GM23248 (cell line): ENCODE data around the gene TMEM178B. TPM values are rescaled to one million over a fixed set of nuclear protein-coding genes. Genes with fewer than 3 reads are reported as not detected.

Experiments used
- DNase-seq: peaks from one replicate; pipeline ENCODE4 v3.0.0-alpha.2; 2015
- H2AFZ ChIP-seq: fragments of 200-600 bp; sonication (generic); 2 replicates; pipeline ENCODE4 v1.6.1; 2016; ENCODE audit warnings: antibody characterized with exemption
- H3F3A ChIP-seq: fragments of 200-600 bp; sonication (generic); 2 replicates; pipeline ENCODE4 v1.6.1; 2016; ENCODE audit warnings: mild to moderate bottlenecking, antibody characterized with exemption, mixed run types; ENCODE audit not compliant: insufficient read depth
- H3K27ac ChIP-seq: fragments of 200-600 bp; sonication (generic); 2 replicates; pipeline ENCODE4 v1.5.1; 2016; ENCODE audit warnings: mild to moderate bottlenecking
- H3K27me3 ChIP-seq: fragments of 200-600 bp; sonication (generic); replicated peaks from 2 replicates; pipeline ENCODE4 v1.6.1; 2016; ENCODE audit warnings: mild to moderate bottlenecking; ENCODE audit not compliant: insufficient read depth
- H3K36me3 ChIP-seq: fragments of 200-600 bp; sonication (generic); 2 replicates; pipeline ENCODE4 v1.6.1; 2016; ENCODE audit warnings: low read depth, mild to moderate bottlenecking
- H3K4me1 ChIP-seq: fragments of 200-600 bp; sonication (generic); 2 replicates; pipeline ENCODE4 v1.6.1; 2016; ENCODE audit warnings: mild to moderate bottlenecking; ENCODE audit not compliant: insufficient read depth
- H3K4me2 ChIP-seq: fragments of 200-600 bp; sonication (generic); one replicate; pipeline ENCODE4 v1.6.1; 2016; ENCODE audit warnings: mild to moderate bottlenecking; ENCODE audit not compliant: unreplicated experiment
- H3K4me3 ChIP-seq: fragments of 200-600 bp; sonication (generic); 2 replicates; pipeline ENCODE4 v1.5.1; 2016; ENCODE audit warnings: mild to moderate bottlenecking
- H3K79me2 ChIP-seq: fragments of 200-600 bp; sonication (generic); 2 replicates; pipeline ENCODE4 v1.6.1; 2016; ENCODE audit warnings: mild to moderate bottlenecking; ENCODE audit not compliant: insufficient read depth
- H3K9ac ChIP-seq: fragments of 200-600 bp; sonication (generic); 2 replicates; pipeline ENCODE4 v1.6.1; 2016; ENCODE audit warnings: mild to moderate bottlenecking
- H3K9me2 ChIP-seq: fragments of 200-600 bp; sonication (generic); 2 replicates; pipeline ENCODE4 v1.6.1; 2016; ENCODE audit warnings: mixed run types, mild to moderate bottlenecking, moderate library complexity; ENCODE audit not compliant: insufficient read depth
- H3K9me3 ChIP-seq: fragments of 200-600 bp; sonication (generic); one replicate; pipeline ENCODE4 v1.6.1; 2017; ENCODE audit warnings: low read depth
- H4K20me1 ChIP-seq: fragments of 200-600 bp; sonication (generic); 2 replicates; pipeline ENCODE4 v1.6.0; 2016; ENCODE audit not compliant: insufficient read depth
- EZH2 ChIP-seq: fragments of 200-600 bp; sonication (generic); IDR thresholded peaks from 2 replicates; pipeline ENCODE4 v1.6.1; 2018; ENCODE audit warnings: antibody characterized with exemption, mild to moderate bottlenecking; ENCODE audit not compliant: insufficient read depth, poor library complexity, severe bottlenecking
- EZH2phosphoT487 ChIP-seq: fragments of 200-600 bp; sonication (generic); IDR thresholded peaks from 2 replicates; pipeline ENCODE4 v1.6.1; 2018; ENCODE audit warnings: antibody characterized with exemption, moderate library complexity, mild to moderate bottlenecking, low read depth; ENCODE audit not compliant: insufficient read depth
- WGBS, 2 experiments: methylation state at CpG; one replicate each; pipeline ENCODE4 v1.1.6; 2015 to 2017; ENCODE audit warnings: low lambda C conversion rate in 2 of 2, low coverage in 1 of 2; ENCODE audit errors: missing lambda C conversion rate in 2 of 2; 5-methylcytosine and 5-hydroxymethylcytosine counted together
- in situ Hi-C: fragments of 300-500 bp; cut with MboI; formaldehyde crosslinking; loops from 2 replicates; pipeline ENCODE4 v1.15.0; 2020
- polyA plus RNA-seq: library from polyadenylated mRNA; unstranded; fragments of >200 nt; fragmentation: Nextera tagmentation; extraction: Ambion mirVana; gene quantifications from 2 replicates; pipeline ENCODE4 v1.2.1, GENCODE V29; 2016
- total RNA-seq: library from RNA; depleted of rRNA; stranded (reverse); fragments of >200 nt; shearing (Covaris generic); gene quantifications from 2 replicates; pipeline ENCODE4 v1.2.3, GENCODE V29; 2014

The TMEM178B gene
- total and polyA plus RNA-seq, 2 experiments from 2014 or later, result 0.05 to 0.22 TPM

DNA sequence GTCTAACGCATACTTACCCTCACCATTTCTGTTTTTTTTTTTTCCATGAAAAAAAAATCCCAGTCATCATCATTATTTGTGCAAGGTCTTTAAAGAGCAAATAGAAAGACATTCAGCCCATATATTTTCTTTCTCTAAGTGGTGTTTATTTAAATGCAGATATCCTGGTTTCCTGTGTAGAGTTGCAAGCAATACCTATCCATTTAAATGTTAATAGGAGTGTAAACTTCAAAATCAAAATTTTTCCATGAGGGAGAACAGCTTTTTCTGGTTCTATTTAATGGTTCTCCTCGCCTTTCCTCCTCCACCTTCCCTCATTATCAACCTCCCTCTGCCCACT, 357.2 kb downstream of the TMEM178B start:
- Histone ChIP-seq H3K79me2 (no peaks in the 10 kb centered on the region), H3K9me2 (no peaks in the 10 kb centered on the region), H2AFZ (no peak overlapping the region), H3K9ac (no peak overlapping the region), H3K36me3 (no peaks in the 10 kb centered on the region), H3K4me2 (no peak overlapping the region), H3K4me3 (no peak overlapping the region), H3K4me1 (no peaks in the 10 kb centered on the region), H3K9me3 (no peaks in the 10 kb centered on the region), H3K27ac (no peak overlapping the region), H3F3A (no peaks in the 10 kb centered on the region), H3K27me3 (no peaks in the 10 kb centered on the region), H4K20me1 (no peaks in the 10 kb centered on the region)
- 10 to 14% methylated on average over 2 of the region's 2 CpGs for WGBS, 2 experiments
- in situ Hi-C loops, result no loop called here
- no peak for DNase-seq
- no peak for TF ChIP-seq EZH2phosphoT487
- TF ChIP-seq EZH2, result no peak

DNA sequence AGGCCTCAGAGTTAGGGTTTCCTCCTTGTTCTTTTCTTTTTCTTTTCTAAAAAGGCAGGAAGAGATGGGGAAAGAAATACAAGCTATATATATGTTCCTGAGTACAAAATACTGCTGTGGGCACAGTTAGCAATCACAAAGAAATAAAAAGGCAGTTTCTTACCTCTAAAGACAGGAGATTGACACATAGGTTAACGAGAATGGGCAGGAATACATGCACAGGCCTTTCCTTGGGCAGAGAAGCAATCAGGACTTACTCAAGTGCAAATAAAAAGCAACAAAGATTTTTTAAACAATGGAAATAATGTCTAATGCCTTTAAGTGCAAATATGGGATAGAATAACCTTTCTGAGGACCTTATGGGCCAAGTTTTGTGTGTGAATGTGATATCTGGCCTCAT, 357.8 kb downstream of the TMEM178B start:
- Histone ChIP-seq H3K9me2 (no peaks in the 10 kb centered on the region), H3K27ac (no peak overlapping the region), H3K4me3 (no peak overlapping the region), H3K4me1 (no peaks in the 10 kb centered on the region), H3K9ac (no peak overlapping the region), H3K27me3 (no peaks in the 10 kb centered on the region), H3K4me2 (no peak overlapping the region), H2AFZ (no peak overlapping the region), H3K79me2 (no peaks in the 10 kb centered on the region), H3K9me3 (no peaks in the 10 kb centered on the region), H3F3A (no peaks in the 10 kb centered on the region), H3K36me3 (no peaks in the 10 kb centered on the region), H4K20me1 (no peaks in the 10 kb centered on the region)
- WGBS, 2 experiments, result 0 to 2% methylated on average over 1 of the region's 1 CpG
- DNase-seq, result no peak
- TF ChIP-seq EZH2phosphoT487 (no peak), EZH2 (no peak)
- in situ Hi-C loops, result no loop called here

DNA sequence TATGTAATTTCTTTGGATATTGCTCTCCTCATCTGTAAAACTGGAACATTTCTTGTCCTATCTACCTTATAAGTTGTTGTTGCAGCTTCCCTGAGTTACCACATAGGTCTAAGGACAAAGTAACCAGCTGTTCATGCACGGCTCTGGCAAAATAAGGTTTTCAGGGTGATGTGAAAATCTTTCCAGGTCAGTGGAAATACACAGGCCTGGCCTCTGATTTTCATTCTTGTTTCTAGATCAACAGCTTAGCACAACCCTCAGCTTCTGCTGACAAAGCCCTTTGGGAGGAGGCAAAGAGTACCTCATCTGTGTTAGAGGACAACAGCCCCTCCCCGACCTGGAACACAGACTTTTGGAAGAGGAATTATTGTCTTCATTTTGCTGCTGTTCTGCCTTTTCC, 359.8 kb downstream of the TMEM178B start:
- no peaks in the 10 kb centered on the region for H3F3A ChIP-seq
- no peak for DNase-seq
- H3K27ac ChIP-seq, result no peak overlapping the region
- no peak for TF ChIP-seq EZH2phosphoT487
- no peak for TF ChIP-seq EZH2
- no peaks in the 10 kb centered on the region for H3K79me2 ChIP-seq
- no peaks in the 10 kb centered on the region for H3K27me3 ChIP-seq
- no peak overlapping the region for H3K4me3 ChIP-seq
- H3K9me2 ChIP-seq, result no peaks in the 10 kb centered on the region
- no peaks in the 10 kb centered on the region for H3K36me3 ChIP-seq
- no peaks in the 10 kb centered on the region for H4K20me1 ChIP-seq
- no peak overlapping the region for H2AFZ ChIP-seq
- 17 to 22% methylated on average over 2 of the region's 2 CpGs for WGBS, 2 experiments
- H3K4me2 ChIP-seq, result no peak overlapping the region
- H3K9me3 ChIP-seq, result no peaks in the 10 kb centered on the region
- in situ Hi-C loops, result no loop called here
- no peaks in the 10 kb centered on the region for H3K4me1 ChIP-seq
- no peak overlapping the region for H3K9ac ChIP-seq

DNA sequence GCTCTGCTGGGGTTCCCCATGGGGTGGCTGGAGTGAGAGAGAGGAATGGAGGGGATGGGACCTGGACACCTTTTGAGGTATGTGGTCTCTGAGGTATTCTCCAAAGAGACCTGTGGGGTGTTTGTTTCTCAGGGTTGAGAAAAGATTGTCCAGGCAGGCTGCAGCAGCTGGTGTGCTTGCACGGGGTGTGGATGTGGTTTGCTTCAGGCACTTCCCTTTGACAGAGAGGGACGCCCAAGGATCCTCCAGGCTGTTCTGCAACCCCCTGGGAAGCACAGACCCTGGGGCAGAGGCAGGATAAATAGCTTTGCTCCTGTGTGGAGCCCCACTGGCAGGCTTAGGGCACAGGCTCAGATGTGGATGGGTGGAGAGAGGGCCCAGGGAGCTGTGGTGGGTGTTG, 362.3 kb downstream of the TMEM178B start:
- no peak for DNase-seq
- Histone ChIP-seq H3K27ac (no peak overlapping the region), H3K79me2 (no peaks in the 10 kb centered on the region), H3K9me3 (no peaks in the 10 kb centered on the region), H3K4me2 (no peak overlapping the region), H3K4me1 (no peaks in the 10 kb centered on the region), H3K36me3 (no peaks in the 10 kb centered on the region), H3K9me2 (no peaks in the 10 kb centered on the region), H3F3A (no peaks in the 10 kb centered on the region), H2AFZ (no peak overlapping the region), H3K4me3 (no peak overlapping the region), H3K27me3 (no peaks in the 10 kb centered on the region), H3K9ac (no peak overlapping the region), H4K20me1 (no peaks in the 10 kb centered on the region)
- in situ Hi-C loops, result no loop called here
- 4 to 9% methylated on average over 2 of the region's 2 CpGs for whole genome bisulfite sequencing, 2 experiments
- TF ChIP-seq EZH2, result no peak
- TF ChIP-seq EZH2phosphoT487, result no peak

DNA sequence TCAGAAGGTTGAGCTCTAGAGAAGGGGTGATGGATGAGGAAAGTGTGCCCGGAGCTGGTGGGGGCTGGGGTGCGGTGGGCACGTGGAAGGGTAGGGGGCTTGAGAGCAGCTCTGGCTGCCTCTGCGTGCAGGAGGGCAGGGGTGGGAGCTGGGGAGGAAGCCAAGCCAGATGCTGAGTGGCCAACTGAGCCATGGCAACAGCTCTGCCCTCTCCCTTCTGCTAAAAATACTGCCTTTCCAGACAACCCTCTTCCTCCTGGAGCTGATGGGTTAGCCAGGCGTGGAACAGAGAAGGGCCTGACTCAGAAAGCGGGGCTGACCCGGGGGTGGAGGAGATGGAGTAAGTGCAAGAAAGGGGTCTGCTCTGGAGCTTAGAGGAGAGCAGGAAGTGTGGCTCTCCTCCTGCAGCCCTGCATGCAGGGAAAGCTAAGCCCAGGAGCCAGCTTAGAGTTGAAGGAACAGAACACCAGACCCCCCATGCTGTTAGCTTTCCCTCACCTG, 362.8 kb downstream of the TMEM178B start:
- Histone ChIP-seq H3K36me3 (no peaks in the 10 kb centered on the region), H4K20me1 (no peaks in the 10 kb centered on the region), H3K9ac (no peak overlapping the region), H3K27ac (no peak overlapping the region), H2AFZ (no peak overlapping the region), H3K4me1 (no peaks in the 10 kb centered on the region), H3K9me3 (no peaks in the 10 kb centered on the region), H3K9me2 (no peaks in the 10 kb centered on the region), H3K79me2 (no peaks in the 10 kb centered on the region), H3K4me3 (no peak overlapping the region), H3F3A (no peaks in the 10 kb centered on the region), H3K27me3 (no peaks in the 10 kb centered on the region), H3K4me2 (no peak overlapping the region)
- WGBS, 2 experiments, result 24 to 36% methylated on average over 4 to 7 of the region's 7 CpGs
- DNase-seq, result no peak
- TF ChIP-seq EZH2phosphoT487 (no peak), EZH2 (no peak)
- in situ Hi-C loops, result no loop called here
